HuH-7 (cell line): ENCODE measurements around the gene MRPS6.
A peak's percentile ranks its signal among the peaks of the same experiment; 100 is the strongest.

Experiments
- DNase-seq: peaks from one replicate; pipeline ENCODE4 v3.0.0; 2011; ENCODE audit warnings: low spot score

MRPS6 gene

DNA sequence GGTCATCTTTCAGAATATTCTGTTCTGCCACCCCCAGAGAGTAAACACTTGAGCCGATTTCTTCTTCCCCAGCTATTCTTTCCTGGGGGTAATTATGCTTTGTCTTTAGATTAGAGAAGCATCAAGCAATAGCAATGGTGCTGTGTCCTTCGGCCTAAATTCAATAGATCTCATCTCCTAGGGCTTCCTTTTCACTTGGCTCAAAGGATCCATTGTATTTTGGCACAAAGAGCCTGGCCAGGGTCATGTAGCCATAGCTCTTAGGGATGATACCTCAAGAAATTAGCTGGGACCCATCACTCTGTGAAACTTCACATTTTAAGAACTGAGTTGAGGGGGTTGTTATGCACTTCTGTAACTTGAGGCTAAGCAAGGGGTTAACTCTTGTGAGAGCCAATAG lies 27.0 kb downstream of the MRPS6 start:
- DNase-seq: no peak

DNA sequence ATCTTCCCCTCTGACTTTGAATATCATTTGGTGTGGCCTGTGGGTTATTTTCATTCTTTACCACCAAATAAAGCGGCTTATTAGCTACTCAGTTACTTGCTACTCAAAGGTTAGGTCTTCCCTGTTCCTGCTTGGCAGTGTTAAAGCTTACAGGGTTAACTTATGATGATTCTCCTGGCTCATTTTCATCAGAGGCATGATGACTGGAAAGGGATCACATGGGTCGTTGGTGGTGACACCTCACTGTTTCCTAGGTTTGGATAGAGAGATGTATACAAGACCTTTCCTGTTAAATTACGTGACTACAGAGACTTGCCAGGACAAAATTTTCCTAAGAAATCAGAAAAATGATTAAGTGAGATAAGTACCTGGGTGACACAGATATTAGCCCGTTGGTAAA lies 27.4 kb downstream of the MRPS6 start:
- DNase-seq: no peak

DNA sequence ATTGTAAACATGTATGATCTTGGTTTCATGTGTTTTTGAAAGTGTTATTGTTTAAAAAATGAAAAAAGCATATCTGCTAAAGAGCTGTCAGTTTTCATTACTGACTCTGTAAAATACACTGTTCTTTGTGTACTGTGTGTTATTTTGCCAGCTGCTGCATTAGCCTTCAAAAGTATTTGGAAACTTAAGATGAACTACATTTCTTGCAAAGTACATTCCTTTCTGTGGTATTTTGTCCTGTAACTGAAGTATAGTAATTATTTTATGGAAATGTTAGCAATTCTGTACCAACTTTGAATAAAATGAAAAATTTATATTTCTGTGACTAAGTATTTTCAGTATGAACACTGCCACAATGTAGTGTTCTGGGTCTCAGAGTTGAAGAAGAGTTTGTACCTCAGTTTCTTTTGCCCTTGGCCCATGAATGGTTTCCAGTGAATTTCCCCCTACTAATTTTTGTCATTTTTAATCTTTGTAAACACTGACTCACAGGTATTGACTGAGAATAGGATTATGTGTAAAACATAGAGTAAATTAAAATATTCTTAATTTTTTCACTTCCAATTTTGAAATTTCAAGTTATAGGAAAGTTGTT lies 32.7 kb downstream of the MRPS6 start:
- DNase-seq: no peak

DNA sequence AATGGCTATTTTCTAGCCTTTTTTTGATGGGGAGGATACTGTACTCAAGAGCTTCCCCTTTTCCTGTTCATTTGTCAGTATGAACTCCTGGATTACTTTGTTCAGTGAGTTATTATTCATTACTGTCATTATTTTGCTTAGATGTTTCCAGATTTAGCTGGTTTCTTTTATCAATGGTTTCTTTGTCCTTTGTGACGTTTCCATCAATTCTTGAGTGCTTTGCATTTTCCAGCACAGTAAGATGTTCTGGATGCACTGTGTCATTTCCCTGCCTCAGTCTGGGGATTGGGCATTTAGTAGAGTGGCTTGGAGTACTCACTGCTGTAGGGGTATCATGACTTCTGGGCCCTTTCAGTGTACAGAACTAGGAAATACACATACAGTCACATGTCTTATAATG lies 34.2 kb downstream of the MRPS6 start:
- DNase-seq: no peak

DNA sequence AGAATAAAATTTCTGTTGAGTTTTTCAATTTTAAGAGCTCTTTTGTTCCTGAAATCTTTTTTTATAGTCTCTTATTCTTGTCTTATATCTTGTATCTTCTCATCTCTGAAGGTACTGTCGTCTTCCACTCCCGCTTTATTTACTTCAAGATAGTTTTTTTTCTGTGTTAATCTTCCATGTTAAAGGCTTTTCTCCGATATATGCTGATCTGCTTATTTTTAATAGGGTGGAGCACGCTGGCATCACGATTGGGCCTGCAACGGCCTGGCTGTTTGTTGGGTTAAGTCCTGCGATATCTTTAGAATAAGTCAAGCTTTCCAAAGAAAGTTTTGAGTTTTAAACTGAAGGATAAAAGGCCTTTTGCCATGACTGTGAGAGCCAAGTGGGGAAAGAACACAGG lies 35.7 kb downstream of the MRPS6 start:
- no peak for DNase-seq

DNA sequence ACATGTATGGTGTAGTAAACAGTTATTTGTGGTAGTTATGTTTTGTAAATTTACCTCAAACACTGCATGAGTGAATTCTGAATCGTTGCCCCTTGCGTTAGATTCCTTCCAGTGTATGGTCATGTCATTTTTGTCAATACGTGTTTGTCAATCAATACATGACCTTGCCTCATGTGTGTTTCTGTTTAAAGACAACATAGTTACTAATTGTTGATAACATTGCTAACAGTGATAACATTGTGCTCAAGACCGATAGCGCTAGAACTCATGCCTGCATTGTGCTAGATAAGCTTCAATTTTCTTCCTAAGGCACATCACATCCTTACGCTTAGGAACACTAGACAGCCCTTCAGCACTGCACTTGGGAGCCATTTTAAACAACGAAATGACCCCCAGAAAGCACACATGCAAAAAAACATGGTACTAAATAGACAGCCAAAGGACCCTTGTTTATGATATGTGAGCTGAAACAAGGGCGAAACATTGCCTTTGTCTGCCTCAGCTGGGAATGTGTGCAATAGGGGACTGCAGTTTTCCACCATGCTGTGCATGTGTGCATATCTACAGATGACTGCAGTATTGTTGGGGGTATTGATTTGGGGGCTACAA lies 37.3 kb downstream of the MRPS6 start:
- DNase-seq: no peak

DNA sequence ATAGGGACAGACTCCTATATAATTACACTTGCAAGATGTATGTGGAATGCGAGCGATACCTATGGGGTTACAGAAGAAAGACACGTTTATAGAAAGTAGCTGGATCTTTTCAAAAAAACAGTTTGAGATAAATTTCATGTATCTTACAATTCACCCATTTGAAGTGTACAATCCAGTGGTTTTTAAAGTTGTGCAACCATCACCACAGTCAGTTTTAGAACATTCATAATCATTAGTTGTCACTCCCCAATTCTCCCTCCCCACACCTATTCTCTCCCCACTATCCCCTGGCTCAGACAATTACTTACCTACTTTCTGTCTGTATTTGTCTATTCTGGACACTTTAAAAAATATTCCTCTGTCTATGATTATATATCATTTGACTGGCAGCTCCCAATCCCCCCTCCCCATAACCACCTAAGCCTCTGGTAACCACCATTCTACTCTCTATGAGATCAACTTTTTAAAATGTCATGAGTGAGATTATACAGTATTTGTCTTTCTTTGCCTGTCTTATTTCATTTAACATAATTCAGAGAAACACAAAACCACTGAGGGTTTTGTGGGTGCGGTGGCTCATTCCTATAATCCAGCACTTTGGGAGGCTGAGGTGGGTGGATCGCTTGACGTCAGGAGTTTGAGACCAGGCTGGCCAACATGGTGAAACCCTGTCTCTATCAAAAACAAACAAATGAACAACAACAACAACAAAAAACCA lies 39.1 kb downstream of the MRPS6 start:
- DNase-seq: no peak

DNA sequence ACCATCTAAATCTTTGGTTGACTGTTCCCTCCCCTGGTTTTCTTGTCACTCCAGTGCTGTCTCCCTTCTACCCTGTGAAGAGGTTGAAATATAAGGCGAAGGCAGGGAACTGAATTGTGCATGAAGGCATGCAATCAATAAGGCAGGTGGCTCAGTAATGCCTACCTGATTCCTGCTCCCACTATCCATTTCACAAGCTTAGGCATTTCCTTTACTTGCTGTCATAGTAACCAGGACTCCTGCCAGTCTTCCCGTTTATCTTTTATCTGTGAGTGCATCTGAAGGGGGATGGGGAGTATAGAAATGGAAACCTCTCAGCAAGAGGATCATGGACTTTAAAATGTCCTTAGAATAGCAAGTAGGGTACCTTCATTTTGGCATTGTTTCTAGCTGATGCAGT lies 40.5 kb downstream of the MRPS6 start:
- DNase-seq: no peak

DNA sequence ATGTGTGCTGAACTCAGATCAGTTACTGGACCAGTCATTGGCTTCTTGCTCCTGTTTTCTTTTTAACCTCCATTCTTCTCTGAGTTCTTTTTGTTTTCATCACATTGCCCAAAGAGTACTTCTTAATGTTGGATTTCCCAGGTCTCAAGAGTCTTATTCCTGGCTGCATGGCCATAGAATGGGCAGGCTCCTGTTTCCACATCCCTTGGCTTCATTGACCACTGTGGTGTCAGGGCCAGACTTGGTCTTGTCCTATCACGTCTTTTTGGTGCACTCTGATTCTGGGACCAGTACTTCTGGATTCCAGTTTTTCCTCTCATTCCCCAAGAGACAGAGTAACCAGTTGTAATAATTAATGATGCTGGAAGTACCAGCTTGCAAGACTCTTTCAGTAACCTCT lies 41.8 kb downstream of the MRPS6 start:
- DNase-seq: no peak

DNA sequence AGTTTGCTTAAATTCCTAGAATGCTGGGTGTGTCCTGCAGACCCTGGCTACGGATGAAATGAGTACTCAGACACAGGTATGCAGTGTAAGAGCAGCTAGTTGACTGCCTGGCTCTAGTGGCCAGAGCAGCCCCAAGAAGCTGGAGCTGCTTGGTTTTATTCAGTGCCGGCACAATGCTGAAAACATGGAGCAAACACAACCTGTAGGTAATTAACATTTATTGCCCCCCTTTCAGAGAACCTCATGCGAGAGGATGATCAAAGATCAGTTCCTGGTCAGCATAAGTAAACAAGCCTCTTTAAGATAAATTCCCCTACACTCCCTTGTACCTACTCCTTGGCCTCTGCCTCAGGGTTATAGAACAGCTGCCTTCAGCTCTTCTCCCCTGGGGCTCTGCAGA lies 43.2 kb downstream of the MRPS6 start:
- no peak for DNase-seq

DNA sequence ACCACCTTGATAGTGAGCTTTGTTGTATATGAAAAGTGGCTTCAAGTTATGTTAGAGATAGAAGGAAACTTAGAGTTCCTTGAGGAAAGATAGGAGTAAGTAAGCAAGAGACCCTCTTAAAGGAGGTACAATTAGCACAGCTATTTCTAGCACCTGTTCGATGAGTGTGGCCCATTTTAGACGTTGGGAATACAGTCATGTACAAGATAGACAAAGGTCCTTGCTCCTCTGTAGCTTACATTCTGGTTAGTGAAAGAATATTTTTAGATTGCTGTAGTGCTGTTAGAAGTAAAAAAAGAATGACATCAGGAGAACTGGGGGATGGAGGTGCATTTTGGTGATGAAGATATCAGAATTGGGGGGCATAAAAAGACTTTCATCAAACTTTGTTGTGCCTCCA lies 47.5 kb downstream of the MRPS6 start:
- no peak for DNase-seq

DNA sequence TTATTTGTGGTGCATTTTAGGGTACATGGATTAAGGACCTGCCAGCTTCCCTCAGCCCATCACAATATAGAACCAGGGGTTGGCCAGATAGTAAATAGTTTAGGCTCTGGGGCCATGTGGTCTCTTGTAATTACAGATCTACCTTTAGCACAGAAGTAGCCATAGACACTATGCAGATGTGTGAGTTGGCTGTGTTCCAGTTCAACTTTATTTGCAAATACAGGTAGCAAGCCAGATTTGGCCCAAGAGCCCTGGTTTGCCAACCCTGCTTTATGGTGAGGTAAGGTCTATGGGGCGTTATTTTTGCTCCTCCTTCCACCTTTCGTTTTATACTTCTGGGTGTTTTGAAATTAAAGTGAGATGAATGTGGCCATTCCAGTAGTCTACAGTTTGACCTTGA lies 48.7 kb downstream of the MRPS6 start:
- no peak for DNase-seq

DNA sequence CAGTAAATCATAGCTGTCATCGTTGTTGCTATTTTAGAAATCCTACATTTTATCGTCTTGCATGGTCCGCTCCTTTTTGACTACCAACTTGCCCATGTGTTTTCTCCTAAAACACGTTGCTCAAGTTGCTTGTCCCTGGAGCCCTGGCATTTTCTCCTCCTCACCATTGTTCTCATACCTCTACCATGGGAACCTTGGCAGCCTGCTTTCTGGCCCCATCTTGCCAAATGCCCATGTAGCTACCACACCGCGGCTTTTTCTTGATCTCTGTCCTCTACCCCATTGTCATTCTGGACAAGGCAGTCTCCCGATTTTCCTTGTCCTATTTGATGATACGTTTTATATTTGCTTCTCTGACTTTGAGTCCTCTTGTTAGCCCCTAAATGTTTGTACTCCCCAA lies 50.2 kb downstream of the MRPS6 start:
- DNase-seq: no peak

DNA sequence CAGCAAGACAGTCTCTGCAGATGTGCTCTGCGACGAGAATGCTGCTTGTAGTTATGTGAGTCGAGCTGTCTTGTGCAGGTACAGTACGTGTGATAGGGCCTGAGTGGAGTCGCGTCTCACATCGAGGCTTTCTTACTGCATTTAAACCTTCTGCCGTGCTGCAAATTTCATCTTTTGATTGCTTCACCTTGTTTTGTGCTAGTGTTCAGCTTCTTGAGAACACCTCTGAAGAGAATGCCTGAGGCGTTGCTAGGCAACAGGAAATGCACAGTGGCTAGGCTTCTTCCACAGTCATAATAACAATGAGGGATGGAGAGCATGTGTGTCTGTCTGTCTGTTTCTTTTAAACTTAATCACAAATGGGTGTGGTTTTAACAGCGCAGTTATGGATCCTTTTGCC lies 52.9 kb downstream of the MRPS6 start:
- no peak for DNase-seq

DNA sequence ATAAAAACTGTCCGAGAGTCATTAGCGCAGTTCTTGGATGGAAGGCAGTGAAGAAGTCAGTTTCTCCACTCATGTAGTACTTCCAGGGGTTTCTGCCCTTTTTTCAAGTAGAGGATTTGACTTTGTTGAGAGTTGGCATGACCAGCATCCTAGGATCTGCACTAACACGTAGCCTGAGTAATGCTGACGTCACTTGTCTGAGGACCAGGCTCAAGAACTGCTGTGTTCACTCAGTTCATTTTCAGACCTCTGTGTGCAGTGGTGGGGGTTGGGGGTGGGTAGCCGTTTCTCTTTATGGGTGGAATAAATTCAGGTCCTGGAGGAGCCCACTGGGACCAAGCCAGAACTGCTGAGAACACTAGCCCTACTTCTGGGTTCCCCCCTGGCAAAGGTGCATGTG lies 53.3 kb downstream of the MRPS6 start:
- DNase-seq: no peak

DNA sequence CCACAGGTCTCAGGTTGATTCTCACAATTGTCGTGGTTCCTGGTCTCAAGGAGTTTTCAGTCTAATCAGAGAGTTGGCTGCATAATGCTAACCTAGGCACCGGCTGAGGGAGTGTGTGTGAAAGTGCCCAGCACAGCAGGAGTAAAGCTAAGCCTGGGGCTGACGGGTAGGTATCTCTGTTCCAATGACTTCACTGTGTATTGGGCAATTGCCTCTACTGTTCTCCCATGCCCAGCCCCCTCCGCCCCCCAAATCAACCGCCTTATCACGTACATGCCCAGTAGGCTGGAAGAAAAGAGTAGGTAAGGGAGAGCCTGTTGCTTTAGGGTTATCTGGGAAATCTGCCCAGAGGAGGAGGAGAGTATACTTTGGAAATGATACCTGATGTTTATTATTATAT lies 54.7 kb downstream of the MRPS6 start:
- DNase-seq: no peak

DNA sequence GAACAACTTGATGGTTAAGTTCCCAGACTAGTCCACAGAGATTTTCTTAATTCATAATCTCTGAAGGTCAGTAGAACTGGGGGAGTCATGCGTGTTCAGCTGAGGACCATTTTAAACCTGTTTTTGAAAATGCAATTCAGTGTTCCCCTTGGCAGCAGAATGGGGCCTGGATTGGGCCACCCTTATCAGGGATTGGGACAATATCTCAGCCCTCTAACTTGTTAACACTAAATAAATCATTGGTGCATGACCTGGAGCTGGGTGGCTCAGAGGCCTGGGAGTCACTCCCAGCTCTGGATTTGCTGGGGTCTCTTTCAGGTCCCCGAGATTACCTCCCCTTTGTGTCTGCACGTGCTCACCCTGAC lies 55.3 kb downstream of the MRPS6 start:
- no peak for DNase-seq

DNA sequence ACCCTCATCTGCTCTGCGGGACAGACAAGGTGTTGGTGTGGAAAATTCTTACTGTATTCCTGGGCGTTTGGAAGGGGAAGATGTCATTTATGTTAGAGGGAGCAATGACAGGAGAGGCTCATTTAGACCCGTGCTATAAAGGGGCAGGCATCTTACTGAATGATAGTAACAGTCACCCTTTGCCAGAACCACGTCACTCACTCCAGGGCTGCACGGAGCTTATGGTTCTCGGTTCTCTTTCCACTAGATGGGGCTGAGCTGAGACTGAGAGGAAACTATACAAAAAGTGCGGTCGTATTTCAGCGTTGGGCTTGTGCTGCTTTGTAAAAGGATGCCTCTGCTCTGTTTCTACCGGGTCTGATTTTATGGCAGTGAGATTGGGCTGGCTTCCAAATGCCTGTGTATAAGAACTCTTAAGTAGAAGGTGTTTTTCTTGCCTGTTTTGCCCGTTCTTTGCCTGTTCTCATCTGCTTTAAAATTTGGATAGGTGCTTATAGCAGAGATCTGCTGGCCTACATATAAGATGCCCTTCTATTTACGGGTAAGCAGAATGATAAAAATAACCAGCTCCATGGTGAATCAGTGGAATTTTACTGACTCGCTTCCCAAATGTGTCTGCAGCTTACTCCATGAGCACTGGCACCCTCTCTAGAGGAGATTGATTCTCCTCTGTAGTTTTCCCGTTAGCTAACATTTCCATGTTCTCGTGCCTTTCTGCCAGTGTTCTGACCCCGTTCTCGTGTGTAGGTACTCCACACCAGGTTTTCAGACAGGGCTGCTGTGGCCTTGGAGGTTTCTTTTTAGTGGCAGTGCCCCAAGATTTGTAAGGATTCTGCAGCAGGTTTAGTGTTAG lies 55.9 kb downstream of the MRPS6 start:
- peak; percentile 23 for DNase-seq

DNA sequence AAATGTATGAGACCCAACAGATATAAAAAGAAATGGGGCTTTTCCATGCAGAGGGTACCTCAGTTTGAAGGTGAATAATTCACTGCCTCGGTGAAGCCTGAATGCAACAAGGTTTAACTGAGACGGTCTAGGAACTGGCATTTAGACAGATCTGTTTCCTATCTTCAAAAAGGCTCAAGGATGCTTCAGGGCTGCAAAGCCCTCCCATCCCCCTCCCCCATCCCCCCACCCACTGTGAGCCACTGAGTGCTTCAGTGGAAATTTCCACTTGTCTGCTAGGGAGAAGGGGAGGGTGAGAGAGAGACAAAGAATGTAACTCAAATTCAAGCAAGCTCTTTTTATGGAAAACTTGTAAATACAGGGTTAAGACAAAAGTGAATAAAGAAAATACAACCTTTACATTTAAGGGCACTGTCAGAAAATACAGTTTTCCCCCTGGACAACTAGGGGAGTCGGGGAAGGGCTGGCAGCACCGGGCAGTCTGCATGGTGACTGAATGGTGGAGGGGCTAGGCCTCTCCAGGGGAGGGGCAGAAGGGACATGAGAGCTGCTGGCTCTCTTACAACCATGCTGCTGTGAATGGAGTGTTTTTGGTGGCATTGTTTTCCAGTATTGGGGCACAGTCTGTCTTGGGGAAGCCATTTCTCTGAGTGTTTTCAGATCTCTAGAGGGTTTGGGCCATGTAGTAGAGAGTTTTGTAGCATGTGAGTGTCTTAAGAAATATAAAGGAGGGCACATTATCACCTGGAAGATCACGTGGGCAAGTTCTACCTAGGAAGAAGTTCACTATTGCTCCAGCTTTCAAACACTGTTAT lies 56.7 kb downstream of the MRPS6 start:
- DNase-seq: no peak

DNA sequence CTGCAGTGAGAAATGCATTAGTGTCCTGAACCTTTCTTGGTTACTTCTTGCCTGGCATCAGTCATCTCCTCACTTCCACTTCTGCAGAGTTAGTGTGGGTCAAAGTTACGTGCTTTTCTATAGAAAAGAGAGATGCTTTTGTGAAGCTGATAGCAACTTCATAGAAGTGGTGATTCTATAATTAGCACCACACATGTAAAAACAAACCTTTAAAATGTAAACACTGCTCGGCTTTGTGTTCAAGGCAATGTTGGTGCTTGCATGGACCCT lies 57.3 kb downstream of the MRPS6 start:
- DNase-seq: no peak

DNA sequence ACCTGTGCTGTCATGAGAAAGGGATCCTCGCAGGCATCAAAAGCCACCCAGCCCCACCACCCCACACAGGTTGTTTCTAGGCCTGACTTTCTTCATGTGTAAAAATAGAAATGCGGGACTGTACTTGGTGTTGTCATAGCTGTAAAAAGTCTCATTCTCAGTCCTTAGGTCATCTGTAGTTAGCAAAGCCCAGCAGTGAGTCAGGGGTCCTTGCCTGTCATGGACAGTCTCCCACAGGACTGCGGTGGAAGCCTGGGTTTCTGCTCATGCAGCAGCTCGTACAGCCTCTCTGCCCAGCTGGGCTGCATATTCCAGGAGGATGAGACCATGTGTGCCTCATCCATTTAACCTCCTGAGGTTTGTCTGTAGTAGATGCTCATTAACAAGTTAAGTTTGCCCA lies 58.2 kb downstream of the MRPS6 start:
- no peak for DNase-seq

DNA sequence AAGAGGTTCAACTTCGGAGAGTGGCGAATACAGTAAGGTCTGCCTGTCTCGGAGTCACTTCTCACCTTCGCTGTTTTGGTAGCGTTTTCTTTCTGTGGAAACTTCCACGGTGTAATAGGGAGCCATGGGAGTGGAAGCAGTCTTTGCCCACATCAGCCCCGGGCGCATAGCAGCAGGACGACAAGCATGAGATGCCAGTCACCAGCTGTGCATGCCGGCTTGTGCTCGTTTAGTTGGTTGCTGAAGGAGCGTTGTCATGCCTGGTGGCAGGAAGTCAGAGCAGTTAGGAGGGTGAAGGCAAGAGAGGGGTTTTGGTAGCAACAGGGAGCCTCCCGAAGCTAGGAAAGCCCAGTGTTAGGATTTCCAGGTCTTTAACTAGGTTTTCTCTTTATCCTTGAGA lies 58.8 kb downstream of the MRPS6 start:
- no peak for DNase-seq
